GM12873 (cell line): ENCODE data around the gene SH3D19.

ENCODE experiments used
- CTCF ChIP-seq: IDR thresholded peaks from 2 replicates; pipeline ENCODE4 v1.5.1; 2012; ENCODE audit warnings: low read depth, mild to moderate bottlenecking, moderate library complexity, low read length, control low read depth; ENCODE audit not compliant: insufficient read depth; ENCODE audit errors: missing control alignments

The SH3D19 gene

GRCh38 chr4:151133311-151133710 lies 192.1 kb downstream of the SH3D19 start:
- no peak for TF ChIP-seq CTCF

DNA sequence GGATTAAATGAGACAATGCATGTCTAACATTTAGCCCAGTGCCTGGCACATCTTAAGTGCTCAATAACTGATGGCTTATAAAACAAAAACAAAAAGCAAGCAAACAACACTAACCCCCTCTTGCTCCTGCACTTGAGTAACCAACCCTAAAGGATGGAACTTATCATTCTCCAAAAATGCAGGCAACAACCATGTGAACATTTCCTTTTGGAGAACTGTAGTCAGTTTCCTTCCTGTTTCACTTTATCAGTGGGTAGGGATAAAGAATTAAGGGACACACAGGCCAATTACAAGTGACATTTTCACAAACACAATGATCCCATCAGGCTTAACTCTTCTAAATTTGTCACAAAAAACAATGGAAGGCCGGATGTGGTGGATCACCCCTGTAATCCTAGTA lies 195.6 kb downstream of the SH3D19 start:
- no peak for TF ChIP-seq CTCF

GRCh38 chr4:151117371-151117962 lies 207.9 kb downstream of the SH3D19 start:
- peak; percentile 77 for TF ChIP-seq CTCF

- TF ChIP-seq CTCF = no peak
These were observed 210.4 kb downstream of the SH3D19 start for GRCh38 chr4:151114986-151115385.

GRCh38 chr4:151114338-151114737 lies 211.1 kb downstream of the SH3D19 start:
- no peak for TF ChIP-seq CTCF

DNA sequence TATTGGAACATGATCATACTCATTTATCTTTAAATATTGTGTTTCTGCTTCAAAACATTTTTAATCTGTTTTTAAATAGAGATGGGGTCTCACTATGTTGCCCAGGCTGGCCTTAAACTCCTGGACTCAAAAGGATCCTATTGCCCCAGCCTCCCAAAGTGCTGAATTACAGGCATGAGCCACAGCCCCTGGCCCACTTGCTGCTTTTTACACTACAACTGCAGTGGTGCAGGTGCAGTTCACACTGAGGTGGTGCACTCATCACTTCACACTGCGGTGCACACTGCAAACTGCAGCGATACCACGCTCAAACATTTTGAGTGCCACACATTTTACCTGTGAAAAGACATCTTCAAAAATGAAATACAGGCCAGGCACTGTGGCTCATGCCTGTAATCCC lies 215.2 kb downstream of the SH3D19 start:
- TF ChIP-seq CTCF = no peak

DNA sequence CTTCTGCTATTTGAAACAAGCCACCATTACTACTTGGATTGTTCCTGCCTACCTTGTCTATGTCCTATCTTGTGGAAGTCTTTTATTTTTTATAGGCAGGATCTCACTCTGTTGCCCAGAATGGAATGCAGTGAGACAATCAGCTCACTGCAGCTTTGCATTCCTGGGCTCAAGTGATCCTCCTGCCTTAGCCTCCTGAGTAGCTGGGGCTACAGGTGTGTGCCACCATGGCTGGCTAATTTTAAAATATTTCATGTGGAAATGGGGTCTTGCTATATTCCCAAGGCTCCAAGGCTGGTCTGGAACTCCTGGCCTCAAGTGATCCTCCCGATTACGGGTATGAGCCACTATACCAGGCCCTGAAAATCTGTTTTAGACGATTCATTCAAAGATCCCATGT lies 218.3 kb downstream of the SH3D19 start:
- TF ChIP-seq CTCF = no peak

- no peak for TF ChIP-seq CTCF
These were observed 219.9 kb downstream of the SH3D19 start for GRCh38 chr4:151105454-151106032.
